GM10847 (cell line): ENCODE results near the gene TCF12.

Experiments used
- POLR2A ChIP-seq: IDR thresholded peaks from 2 replicates; pipeline ENCODE4 v1.6.1; 2011; ENCODE audit not compliant: insufficient read length; ENCODE audit errors: extremely low read depth

The TCF12 gene

GRCh38 chr15:57033715-57034439, 115.4 kb downstream of the TCF12 start:
- no peak for TF ChIP-seq POLR2A

- TF ChIP-seq POLR2A: no peak
Measured at GRCh38 chr15:57034613-57035012, 116.2 kb downstream of the TCF12 start.

- TF ChIP-seq POLR2A: no peak
Measured at GRCh38 chr15:57035664-57036063, 117.2 kb downstream of the TCF12 start.

GRCh38 chr15:57036352-57036751, 117.9 kb downstream of the TCF12 start:
- no peak for TF ChIP-seq POLR2A

GRCh38 chr15:57037548-57037947, 119.1 kb downstream of the TCF12 start:
- no peak for TF ChIP-seq POLR2A

- no peak for TF ChIP-seq POLR2A
Measured at GRCh38 chr15:57038040-57038439, 119.6 kb downstream of the TCF12 start.

- no peak for TF ChIP-seq POLR2A
Measured at GRCh38 chr15:57038496-57038895, 120.1 kb downstream of the TCF12 start.

- no peak for TF ChIP-seq POLR2A
Measured at GRCh38 chr15:57041416-57041815, 123.0 kb downstream of the TCF12 start.

- TF ChIP-seq POLR2A: no peak
Measured at GRCh38 chr15:57044072-57044702, 125.7 kb downstream of the TCF12 start.

- no peak for TF ChIP-seq POLR2A
Measured at GRCh38 chr15:57044970-57045369, 126.5 kb downstream of the TCF12 start.

GRCh38 chr15:57045741-57046382, 127.4 kb downstream of the TCF12 start:
- TF ChIP-seq POLR2A: no peak

- TF ChIP-seq POLR2A: no peak
Measured at GRCh38 chr15:57048930-57049549, 130.6 kb downstream of the TCF12 start.

GRCh38 chr15:57053470-57053869, 135.0 kb downstream of the TCF12 start:
- TF ChIP-seq POLR2A: no peak

- no peak for TF ChIP-seq POLR2A
Measured at GRCh38 chr15:57054204-57054750, 135.8 kb downstream of the TCF12 start.

GRCh38 chr15:57056357-57056756, 137.9 kb downstream of the TCF12 start:
- no peak for TF ChIP-seq POLR2A
